Ramos (cell line): ENCODE data around the gene C8B.

ENCODE experiments used
- in situ Hi-C: fragments of 300-500 bp; cut with MboI; formaldehyde crosslinking; loops from one replicate; pipeline ENCODE4 v1.14.3; 2022; ENCODE audit warnings: low sequenced_read_pairs; ENCODE audit not compliant: unreplicated experiment

The C8B gene

GRCh38 chr1:56965916-56966697, at the start of gene C8B:
Gene C8B (minus strand): TSS chr1:56966015. CDS start chr1:56965948, 67 bp downstream.
- in situ Hi-C loops: no loop called here

- in situ Hi-C loops: no loop called here
These were observed 49.3 kb upstream of the C8B start for GRCh38 chr1:57015071-57015470.

- in situ Hi-C loops: no loop called here
These were observed 47.7 kb upstream of the C8B start for GRCh38 chr1:57013522-57013921.

- in situ Hi-C loops: no loop called here
These were observed 46.5 kb upstream of the C8B start for GRCh38 chr1:57012315-57012714.

GRCh38 chr1:57010511-57010910, 44.7 kb upstream of the C8B start:
- in situ Hi-C loops: no loop called here

GRCh38 chr1:57007948-57008347, 42.1 kb upstream of the C8B start:
- in situ Hi-C loops: no loop called here

GRCh38 chr1:57007472-57007871, 41.7 kb upstream of the C8B start:
- in situ Hi-C loops: no loop called here

- in situ Hi-C loops: no loop called here
These were observed 37.8 kb upstream of the C8B start for GRCh38 chr1:57003398-57004139.

GRCh38 chr1:56995414-56996100, 29.7 kb upstream of the C8B start:
- in situ Hi-C loops: no loop called here

- in situ Hi-C loops: no loop called here
These were observed 27.7 kb upstream of the C8B start for GRCh38 chr1:56993475-56993874.

GRCh38 chr1:56992318-56993125, 26.7 kb upstream of the C8B start:
- in situ Hi-C loops: no loop called here

- in situ Hi-C loops: no loop called here
These were observed 25.8 kb upstream of the C8B start for GRCh38 chr1:56991576-56991975.

GRCh38 chr1:56986397-56986796, 20.6 kb upstream of the C8B start:
- in situ Hi-C loops: no loop called here

GRCh38 chr1:56985857-56986256, 20.0 kb upstream of the C8B start:
- in situ Hi-C loops: no loop called here

- in situ Hi-C loops: no loop called here
These were observed 17.7 kb upstream of the C8B start for GRCh38 chr1:56983484-56983883.

- in situ Hi-C loops: no loop called here
These were observed 14.4 kb upstream of the C8B start for GRCh38 chr1:56979986-56980755.

- in situ Hi-C loops: no loop called here
These were observed 13.0 kb upstream of the C8B start for GRCh38 chr1:56978819-56979218.

GRCh38 chr1:56977910-56978309, 12.1 kb upstream of the C8B start:
- in situ Hi-C loops: no loop called here

- in situ Hi-C loops: no loop called here
These were observed 9.6 kb upstream of the C8B start for GRCh38 chr1:56975446-56975845.
